SK-N-SH (cell line): ENCODE results near the gene SEC14L1. TPM values are rescaled to one million over a fixed set of nuclear protein-coding genes. Genes with fewer than 3 reads are reported as not detected.
"Not testable (repeated sequence)": the region's sequence is repeated elsewhere in the genome, so short reads cannot be mapped to it uniquely, and the experiment has no call there.

Source experiments
- CTCF ChIA-PET: fragments of 300-600, 350-600 bp; formaldehyde crosslinking; extraction: SDS; loops from one replicate; lab custom pipeline; 2021; lab: Yijun Ruan, JAX
- POLR2A ChIA-PET: fragments of 350-600 bp; sonication (Branson Sonifier 250); formaldehyde crosslinking; extraction: SDS; loops from one replicate; lab custom pipeline; 2020; ENCODE audit warnings: antibody characterized with exemption, inconsistent platforms; lab: Yijun Ruan, JAX
- DNase-seq: peaks from one replicate; pipeline ENCODE4 v3.0.0; 2012
- H2AFZ ChIP-seq: fragments of 200-600 bp; sonication (generic); 2 replicates; pipeline ENCODE4 v1.8.1; 2016; ENCODE audit warnings: antibody characterized with exemption, mild to moderate bottlenecking, low read depth
- H3F3A ChIP-seq: fragments of 200-600 bp; sonication (generic); replicated peaks from 2 replicates; pipeline ENCODE3; 2016; ENCODE audit warnings: antibody characterized with exemption, mild to moderate bottlenecking; ENCODE audit not compliant: insufficient read depth
- H3K27ac ChIP-seq, 2 experiments: fragments of 200-500 bp in 1 of 2; fragments of 200-600 bp in 1 of 2; sonication (Bioruptor generic) in 1 of 2; sonication (generic), shearing (Covaris generic) in 1 of 2; 2 replicates each; pipeline versions ENCODE4 v1.5.1 to v1.6.1; 2014 to 2016; ENCODE audit warnings: low read depth in 2 of 2, inconsistent platforms in 1 of 2, low read length in 1 of 2, mild to moderate bottlenecking in 1 of 2, mixed read lengths in 1 of 2
- H3K27me3 ChIP-seq: fragments of 200-600 bp; sonication (generic), shearing (Covaris generic); 2 replicates; pipeline ENCODE4 v1.6.1; 2016; ENCODE audit warnings: mixed run types; ENCODE audit not compliant: insufficient read depth
- H3K36me3 ChIP-seq, 2 experiments: fragments of 200-500 bp in 1 of 2; fragments of 200-600 bp in 1 of 2; sonication (Bioruptor generic) in 1 of 2; sonication (generic) in 1 of 2; replicated peaks in 1 of 2; 2 replicates each; pipeline versions ENCODE3 to v1.5.1; 2014 to 2016; ENCODE audit warnings: low read length in 1 of 2, mild to moderate bottlenecking in 1 of 2; ENCODE audit not compliant: insufficient read depth in 2 of 2, control insufficient read depth in 1 of 2
- H3K4me1 ChIP-seq, 2 experiments: fragments of 200-500 bp in 1 of 2; fragments of 200-600 bp in 1 of 2; sonication (Bioruptor generic) in 1 of 2; sonication (generic), shearing (Covaris generic) in 1 of 2; 2 replicates each; pipeline versions ENCODE4 v1.5.1 to v1.6.1; 2014 to 2016; ENCODE audit warnings: low read depth in 1 of 2, low read length in 1 of 2, mixed run types in 1 of 2; ENCODE audit not compliant: insufficient read depth in 2 of 2, control insufficient read depth in 1 of 2
- H3K4me2 ChIP-seq: fragments of 200-600 bp; sonication (generic), shearing (Covaris generic); 2 replicates; pipeline ENCODE4 v1.6.1; 2017; ENCODE audit warnings: mixed run types
- H3K4me3 ChIP-seq, 2 experiments: fragments of 200-500 bp in 1 of 2; fragments of 200-600 bp in 1 of 2; sonication (Bioruptor generic) in 1 of 2; sonication (generic), shearing (Covaris generic) in 1 of 2; 2 replicates each; pipeline versions ENCODE4 v1.5.1 to v1.8.1; 2014 to 2016; ENCODE audit warnings: low read depth in 2 of 2, inconsistent platforms in 1 of 2, low read length in 1 of 2, mild to moderate bottlenecking in 1 of 2, mixed read lengths in 1 of 2, moderate library complexity in 1 of 2
- H3K79me2 ChIP-seq: fragments of 200-600 bp; sonication (generic); 2 replicates; pipeline ENCODE4 v1.8.1; 2017; ENCODE audit warnings: mild to moderate bottlenecking; ENCODE audit not compliant: insufficient read depth
- H3K9ac ChIP-seq: fragments of 200-600 bp; sonication (generic); 2 replicates; pipeline ENCODE4 v1.6.1; 2017; ENCODE audit warnings: mixed run types
- H3K9me2 ChIP-seq: fragments of 200-600 bp; sonication (generic); 2 replicates; pipeline ENCODE4 v1.6.1; 2017; ENCODE audit warnings: mixed run types
- H3K9me3 ChIP-seq: fragments of 200-600 bp; sonication (generic); 2 replicates; pipeline ENCODE4 v1.6.1; 2017; ENCODE audit warnings: mixed run types, mild to moderate bottlenecking, moderate library complexity
- H4K20me1 ChIP-seq: fragments of 200-600 bp; sonication (generic); 2 replicates; pipeline ENCODE4 v1.6.1; 2017; ENCODE audit warnings: mild to moderate bottlenecking, mixed run types; ENCODE audit not compliant: insufficient read depth
- ELF1 ChIP-seq: IDR thresholded peaks from 2 replicates; pipeline ENCODE4 v1.4.0; 2012
- EP300 ChIP-seq, 2 experiments: IDR thresholded peaks; 2 replicates each; pipeline versions ENCODE4 v1.4.0 to v1.6.1; 2012; ENCODE audit warnings: borderline replicate concordance in 1 of 2, low read depth in 1 of 2, low read length in 1 of 2
- GATA2 ChIP-seq: sonication (generic); formaldehyde crosslinking; IDR thresholded peaks from 2 replicates; pipeline ENCODE4 v1.5.0; 2020; ENCODE audit warnings: mild to moderate bottlenecking, missing genetic modification reagents
- MXI1 ChIP-seq: IDR thresholded peaks from 2 replicates; pipeline ENCODE4 v1.6.1; 2012; ENCODE audit warnings: mild to moderate bottlenecking, low read depth, low read length, improper control_type of control experiment
- NRF1 ChIP-seq: IDR thresholded peaks from 2 replicates; pipeline ENCODE4 v1.6.1; 2012; ENCODE audit warnings: low read depth, mild to moderate bottlenecking, low read length
- RFX5 ChIP-seq: IDR thresholded peaks from 2 replicates; pipeline ENCODE4 v1.6.1; 2012; ENCODE audit warnings: mild to moderate bottlenecking, improper control_type of control experiment, low read length
- RXRA ChIP-seq: IDR thresholded peaks from 2 replicates; pipeline ENCODE4 v1.4.0; 2012; ENCODE audit warnings: low read depth, mild to moderate bottlenecking, borderline replicate concordance
- TCF12 ChIP-seq: IDR thresholded peaks from 2 replicates; pipeline ENCODE4 v1.4.0; 2012
- TEAD4 ChIP-seq: IDR thresholded peaks from 2 replicates; pipeline ENCODE4 v1.4.0; 2012; ENCODE audit warnings: mild to moderate bottlenecking, borderline replicate concordance; ENCODE audit not compliant: insufficient read depth
- YY1 ChIP-seq: IDR thresholded peaks from 2 replicates; pipeline ENCODE4 v1.4.0; 2012; ENCODE audit warnings: low read depth, mild to moderate bottlenecking
- WGBS: methylation state at CpG from one replicate; pipeline ENCODE4 v1.1.6; 2017; ENCODE audit warnings: low lambda C conversion rate; 5-methylcytosine and 5-hydroxymethylcytosine counted together
- polyA plus RNA-seq, 3 experiments: library from polyadenylated mRNA; depleted of rRNA; stranded (reverse); fragments of >200 nt; gene quantifications; 2 replicates each; pipeline ENCODE4 v1.2.3, GENCODE V29; 2012
- TF ChIP-seq, protein P1 (sequence below): IDR thresholded peaks from 2 replicates; pipeline ENCODE4 v1.4.0; 2012; ENCODE audit warnings: low read depth, borderline replicate concordance
- TF ChIP-seq, protein P2 (sequence below): fragments of 200-600 bp; sonication (generic); IDR thresholded peaks from 2 replicates; pipeline ENCODE4 v1.6.1; 2017; ENCODE audit warnings: antibody characterized with exemption, mild to moderate bottlenecking, moderate library complexity

The SEC14L1 gene
- polyA plus RNA-seq, 1 of the 3 experiments (the other 2 are of a cell fraction), result 62.4 TPM

DNA sequence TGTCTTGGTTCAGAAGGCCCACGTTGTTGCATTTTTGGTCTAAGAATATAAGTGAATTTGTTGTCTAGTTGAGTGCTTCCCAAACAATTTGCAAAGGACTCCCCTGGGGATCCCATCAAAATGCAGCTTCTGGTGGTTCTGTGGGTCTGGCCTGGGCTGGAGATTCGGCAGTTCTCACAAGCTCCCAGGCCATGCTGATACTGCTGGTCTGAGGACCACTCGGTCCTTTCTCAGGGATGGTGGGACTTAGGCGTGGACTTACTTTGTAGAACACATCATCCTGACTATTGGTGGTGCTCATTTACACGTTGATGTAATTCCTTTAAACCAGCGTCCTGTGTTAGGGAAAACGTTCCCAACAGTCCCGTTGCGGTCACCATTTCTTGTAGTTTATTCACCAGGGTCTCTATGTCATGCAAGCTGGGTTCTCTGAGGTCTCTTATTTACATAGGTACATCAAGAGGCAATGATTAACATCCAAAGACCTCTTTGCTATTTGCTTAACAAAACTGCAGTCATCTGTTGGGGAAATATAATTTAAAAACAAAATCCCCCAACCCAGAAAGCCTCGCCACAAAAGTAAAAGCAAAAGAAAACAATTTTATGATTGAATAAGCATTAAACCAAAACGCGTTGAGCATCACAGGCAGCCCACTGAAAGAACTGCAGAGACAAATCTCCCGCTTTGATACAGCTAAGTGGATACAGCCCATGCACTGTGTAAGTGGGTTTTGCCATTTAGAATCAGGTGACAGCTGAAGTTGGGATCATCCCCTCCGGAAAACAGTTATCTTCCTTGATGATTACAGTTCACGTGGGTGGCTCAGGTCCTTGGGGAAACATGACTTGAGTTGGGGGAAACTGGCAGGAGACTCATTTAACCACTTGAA lies 39.0 kb upstream of the SEC14L1 start:
- CTCF ChIA-PET, result interaction anchor here (2.1 to 5.0 kb wide), 3 partner anchors 13 to 145 kb away, joined by 7 to 19 read pairs (median 16); no protein-coding TSS in a partner anchor

GRCh38 chr17:77102411-77103134 lies 38.2 kb upstream of the SEC14L1 start:
- H3K9me2 ChIP-seq, H4K20me1 ChIP-seq: not testable (repeated sequence)

More for the DNA sequence above, 39.0 kb upstream of the SEC14L1 start:
- H3K4me2 ChIP-seq, result no peak overlapping the region
- no peak overlapping the region for H2AFZ ChIP-seq
- no peaks in the 10 kb centered on the region for H3K9me2 ChIP-seq
- H3K27me3 ChIP-seq, result no peaks in the 10 kb centered on the region
- no peaks in the 10 kb centered on the region for H3K9me3 ChIP-seq
- WGBS, result 89% methylated on average over 15 of the region's 15 CpGs
- no peaks in the 10 kb centered on the region for H3K79me2 ChIP-seq
- H3F3A ChIP-seq, result peaks cover 6% of the 10 kb centered on the region
- peaks cover 3 to 10% of the 10 kb centered on the region in 2 experiments for H3K36me3 ChIP-seq
- no peak overlapping the region for H3K9ac ChIP-seq
- TF ChIP-seq EP300 (IDR thresholded peaks at IDR 0.05; ENCODE audit: borderline replicate concordance in 1 of 2, low read depth in 1 of 2, low read length in 1 of 2) (no peak), ELF1 (no peak), RFX5 (no peak), NRF1 (no peak), YY1 (no peak), MXI1 (no peak), TEAD4 (no peak), RXRA (no peak), TCF12 (no peak), GATA2 (CRISPR knock-in tag) (no peak)
- TF ChIP-seq, protein P1, sequence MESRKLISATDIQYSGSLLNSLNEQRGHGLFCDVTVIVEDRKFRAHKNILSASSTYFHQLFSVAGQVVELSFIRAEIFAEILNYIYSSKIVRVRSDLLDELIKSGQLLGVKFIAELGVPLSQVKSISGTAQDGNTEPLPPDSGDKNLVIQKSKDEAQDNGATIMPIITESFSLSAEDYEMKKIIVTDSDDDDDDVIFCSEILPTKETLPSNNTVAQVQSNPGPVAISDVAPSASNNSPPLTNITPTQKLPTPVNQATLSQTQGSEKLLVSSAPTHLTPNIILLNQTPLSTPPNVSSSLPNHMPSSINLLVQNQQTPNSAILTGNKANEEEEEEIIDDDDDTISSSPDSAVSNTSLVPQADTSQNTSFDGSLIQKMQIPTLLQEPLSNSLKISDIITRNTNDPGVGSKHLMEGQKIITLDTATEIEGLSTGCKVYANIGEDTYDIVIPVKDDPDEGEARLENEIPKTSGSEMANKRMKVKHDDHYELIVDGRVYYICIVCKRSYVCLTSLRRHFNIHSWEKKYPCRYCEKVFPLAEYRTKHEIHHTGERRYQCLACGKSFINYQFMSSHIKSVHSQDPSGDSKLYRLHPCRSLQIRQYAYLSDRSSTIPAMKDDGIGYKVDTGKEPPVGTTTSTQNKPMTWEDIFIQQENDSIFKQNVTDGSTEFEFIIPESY, result no peak
- TF ChIP-seq, protein P2, sequence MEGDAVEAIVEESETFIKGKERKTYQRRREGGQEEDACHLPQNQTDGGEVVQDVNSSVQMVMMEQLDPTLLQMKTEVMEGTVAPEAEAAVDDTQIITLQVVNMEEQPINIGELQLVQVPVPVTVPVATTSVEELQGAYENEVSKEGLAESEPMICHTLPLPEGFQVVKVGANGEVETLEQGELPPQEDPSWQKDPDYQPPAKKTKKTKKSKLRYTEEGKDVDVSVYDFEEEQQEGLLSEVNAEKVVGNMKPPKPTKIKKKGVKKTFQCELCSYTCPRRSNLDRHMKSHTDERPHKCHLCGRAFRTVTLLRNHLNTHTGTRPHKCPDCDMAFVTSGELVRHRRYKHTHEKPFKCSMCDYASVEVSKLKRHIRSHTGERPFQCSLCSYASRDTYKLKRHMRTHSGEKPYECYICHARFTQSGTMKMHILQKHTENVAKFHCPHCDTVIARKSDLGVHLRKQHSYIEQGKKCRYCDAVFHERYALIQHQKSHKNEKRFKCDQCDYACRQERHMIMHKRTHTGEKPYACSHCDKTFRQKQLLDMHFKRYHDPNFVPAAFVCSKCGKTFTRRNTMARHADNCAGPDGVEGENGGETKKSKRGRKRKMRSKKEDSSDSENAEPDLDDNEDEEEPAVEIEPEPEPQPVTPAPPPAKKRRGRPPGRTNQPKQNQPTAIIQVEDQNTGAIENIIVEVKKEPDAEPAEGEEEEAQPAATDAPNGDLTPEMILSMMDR, result no peak
- TF ChIP-seq, all 33 proteins: peak for 0
- Histone ChIP-seq H3K4me3 (no peak overlapping the region), H3K27ac (no peak overlapping the region), H3K4me1 (no peaks in the 10 kb centered on the region), H4K20me1 (no peaks in the 10 kb centered on the region)
- POLR2A ChIA-PET, result interaction anchor here (0.9 kb wide), 1 partner anchor 13 kb away, joined by 3 read pairs; no protein-coding TSS in a partner anchor
- DNase-seq, result no peak

More at GRCh38 chr17:77102411-77103134, 38.2 kb upstream of the SEC14L1 start:
- DNase-seq, H3K4me1 ChIP-seq, H3K9me3 ChIP-seq, H3K4me3 ChIP-seq, H2AFZ ChIP-seq, H3K27ac ChIP-seq, H3K4me2 ChIP-seq, H3K9ac ChIP-seq, H3F3A ChIP-seq, H3K27me3 ChIP-seq, H3K36me3 ChIP-seq, H3K79me2 ChIP-seq: not testable (repeated sequence)
- WGBS, result 97% methylated on average over 8 of the region's 8 CpGs
- ChIA-PET POLR2A (interaction anchor here (0.9 kb wide), 1 partner anchor 14 kb away, joined by 3 read pairs; no protein-coding TSS in a partner anchor), CTCF (interaction anchor here (0.6 to 5.0 kb wide), 6 partner anchors 8 to 147 kb away, joined by 3 to 19 read pairs (median 3); no protein-coding TSS in a partner anchor)
